Endothelial cell (in vitro differentiated cells): Measurements from ENCODE around the gene INPP5B. TPM values are rescaled to one million over a fixed set of nuclear protein-coding genes. Genes with fewer than 3 reads are reported as not detected.

ENCODE experiments used
- DNase-seq: peaks from one replicate; pipeline ENCODE4 v3.0.0; 2021; ENCODE audit warnings: low spot score
- H3K27ac Mint-ChIP-seq: one replicate; pipeline ENCODE4 v1.8.0; 2021; ENCODE audit warnings: mixed read lengths, inconsistent platforms; ENCODE audit not compliant: unreplicated experiment
- H3K27me3 Mint-ChIP-seq: one replicate; pipeline ENCODE4 v1.8.0; 2021; ENCODE audit warnings: mild to moderate bottlenecking, moderate library complexity, mixed read lengths, inconsistent platforms; ENCODE audit not compliant: unreplicated experiment
- H3K36me3 Mint-ChIP-seq: one replicate; pipeline ENCODE4 v1.8.0; 2021; ENCODE audit warnings: mild to moderate bottlenecking, low read depth, mixed read lengths, inconsistent platforms; ENCODE audit not compliant: unreplicated experiment
- H3K4me1 Mint-ChIP-seq: one replicate; pipeline ENCODE4 v1.8.0; 2021; ENCODE audit warnings: mild to moderate bottlenecking, mixed read lengths, inconsistent platforms; ENCODE audit not compliant: unreplicated experiment
- H3K4me3 Mint-ChIP-seq: one replicate; pipeline ENCODE4 v1.8.0; 2021; ENCODE audit warnings: mild to moderate bottlenecking, mixed read lengths, inconsistent platforms; ENCODE audit not compliant: unreplicated experiment
- H3K9me3 Mint-ChIP-seq: one replicate; pipeline ENCODE4 v1.8.0; 2021; ENCODE audit warnings: mixed read lengths, inconsistent platforms; ENCODE audit not compliant: unreplicated experiment
- total RNA-seq: library from RNA; stranded (reverse); fragmentation: NEBNext Ultra II Directional; extraction: Animal tissue kit (Norgen Biotek cat#: 25700); gene quantifications from one replicate; pipeline ENCODE4 v1.2.1, GENCODE V29; 2021; ENCODE audit not compliant: unreplicated experiment
- TF ChIP-seq, protein P1 (sequence below): fragments of 200-600 bp; sonication (generic); IDR thresholded peaks from one replicate; pipeline ENCODE4 v1.5.0; 2021; ENCODE audit warnings: antibody characterized with exemption; ENCODE audit not compliant: unreplicated experiment

INPP5B gene
- total RNA-seq, 1 donor from 2014 or later = 18.4 TPM

DNA sequence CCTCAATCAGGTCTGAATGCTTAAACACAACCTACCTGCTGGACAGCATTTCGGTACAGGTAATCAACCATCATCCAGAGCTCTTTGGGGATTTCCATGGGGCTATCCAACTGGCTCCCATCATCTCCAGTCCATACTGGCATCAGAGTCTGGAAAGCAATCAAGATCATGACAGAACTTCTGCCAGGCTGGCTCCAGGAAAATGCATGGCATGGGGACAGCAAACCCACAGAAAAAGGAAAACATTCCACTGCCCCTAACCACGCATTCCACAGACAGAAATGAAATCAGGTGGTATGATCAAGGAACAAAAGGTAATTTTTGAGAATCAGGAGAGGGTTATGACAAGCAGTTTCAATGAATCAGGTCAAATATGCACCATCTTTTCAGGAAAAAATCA is 78.4 kb downstream of the INPP5B start:
- Mint-ChIP-seq H3K4me3 (no peak overlapping the region), H3K27me3 (no peaks in the 10 kb centered on the region), H3K4me1 (no peaks in the 10 kb centered on the region), H3K27ac (no peak overlapping the region), H3K9me3 (no peaks in the 10 kb centered on the region), H3K36me3 (peaks cover 21% of the 10 kb centered on the region)
- TF ChIP-seq, protein P1, sequence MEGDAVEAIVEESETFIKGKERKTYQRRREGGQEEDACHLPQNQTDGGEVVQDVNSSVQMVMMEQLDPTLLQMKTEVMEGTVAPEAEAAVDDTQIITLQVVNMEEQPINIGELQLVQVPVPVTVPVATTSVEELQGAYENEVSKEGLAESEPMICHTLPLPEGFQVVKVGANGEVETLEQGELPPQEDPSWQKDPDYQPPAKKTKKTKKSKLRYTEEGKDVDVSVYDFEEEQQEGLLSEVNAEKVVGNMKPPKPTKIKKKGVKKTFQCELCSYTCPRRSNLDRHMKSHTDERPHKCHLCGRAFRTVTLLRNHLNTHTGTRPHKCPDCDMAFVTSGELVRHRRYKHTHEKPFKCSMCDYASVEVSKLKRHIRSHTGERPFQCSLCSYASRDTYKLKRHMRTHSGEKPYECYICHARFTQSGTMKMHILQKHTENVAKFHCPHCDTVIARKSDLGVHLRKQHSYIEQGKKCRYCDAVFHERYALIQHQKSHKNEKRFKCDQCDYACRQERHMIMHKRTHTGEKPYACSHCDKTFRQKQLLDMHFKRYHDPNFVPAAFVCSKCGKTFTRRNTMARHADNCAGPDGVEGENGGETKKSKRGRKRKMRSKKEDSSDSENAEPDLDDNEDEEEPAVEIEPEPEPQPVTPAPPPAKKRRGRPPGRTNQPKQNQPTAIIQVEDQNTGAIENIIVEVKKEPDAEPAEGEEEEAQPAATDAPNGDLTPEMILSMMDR = no peak
- DNase-seq = no peak

DNA sequence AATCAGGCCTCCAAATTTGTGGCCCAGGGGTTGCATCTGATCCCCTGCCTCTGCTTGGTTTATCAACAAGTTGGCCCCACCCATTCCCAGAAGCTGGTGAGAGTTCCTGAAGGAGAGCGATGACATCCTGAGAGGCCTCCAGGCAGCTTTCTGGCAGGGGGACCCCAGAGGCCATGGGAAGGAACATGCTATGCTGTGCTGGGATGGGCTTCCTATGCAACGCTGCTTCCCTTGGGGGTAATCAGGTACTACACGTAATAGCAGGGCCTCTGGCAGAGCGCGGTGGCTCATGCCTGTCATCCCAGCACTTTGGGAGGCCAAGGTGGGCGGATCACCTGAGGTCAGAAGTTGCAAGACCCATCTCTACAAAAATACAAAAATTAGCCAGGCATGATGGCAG is 79.1 kb downstream of the INPP5B start:
- Mint-ChIP-seq H3K9me3 (no peaks in the 10 kb centered on the region), H3K4me3 (no peak overlapping the region), H3K27me3 (no peaks in the 10 kb centered on the region), H3K4me1 (no peaks in the 10 kb centered on the region), H3K27ac (no peak overlapping the region), H3K36me3 (peaks cover 21% of the 10 kb centered on the region)
- TF ChIP-seq, protein P1 = no peak
- DNase-seq = no peak

DNA sequence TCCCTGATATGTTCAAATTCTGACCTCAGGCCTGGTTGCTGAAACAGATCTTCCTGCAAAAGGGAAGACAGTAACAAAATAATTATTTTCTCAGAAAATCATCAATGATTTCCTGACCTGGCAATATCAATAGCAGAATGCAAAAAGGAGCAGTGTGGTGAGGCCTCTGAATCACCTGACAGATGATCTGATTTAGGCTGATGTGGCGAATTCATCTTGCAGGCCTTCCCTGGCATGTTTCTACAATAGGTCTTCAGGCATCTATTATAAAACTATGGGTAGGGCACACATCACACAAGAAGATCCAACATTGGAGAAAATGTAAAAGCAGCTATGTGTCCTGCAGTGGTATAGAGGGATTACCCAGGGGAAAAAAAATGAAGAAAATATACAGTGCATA is 80.4 kb downstream of the INPP5B start:
- Mint-ChIP-seq H3K27ac (no peak overlapping the region), H3K36me3 (peaks cover 23% of the 10 kb centered on the region), H3K4me1 (no peaks in the 10 kb centered on the region), H3K9me3 (no peaks in the 10 kb centered on the region), H3K4me3 (peak overlapping the region; percentile 39), H3K27me3 (no peaks in the 10 kb centered on the region)
- DNase-seq = no peak
- TF ChIP-seq, protein P1 = no peak

DNA sequence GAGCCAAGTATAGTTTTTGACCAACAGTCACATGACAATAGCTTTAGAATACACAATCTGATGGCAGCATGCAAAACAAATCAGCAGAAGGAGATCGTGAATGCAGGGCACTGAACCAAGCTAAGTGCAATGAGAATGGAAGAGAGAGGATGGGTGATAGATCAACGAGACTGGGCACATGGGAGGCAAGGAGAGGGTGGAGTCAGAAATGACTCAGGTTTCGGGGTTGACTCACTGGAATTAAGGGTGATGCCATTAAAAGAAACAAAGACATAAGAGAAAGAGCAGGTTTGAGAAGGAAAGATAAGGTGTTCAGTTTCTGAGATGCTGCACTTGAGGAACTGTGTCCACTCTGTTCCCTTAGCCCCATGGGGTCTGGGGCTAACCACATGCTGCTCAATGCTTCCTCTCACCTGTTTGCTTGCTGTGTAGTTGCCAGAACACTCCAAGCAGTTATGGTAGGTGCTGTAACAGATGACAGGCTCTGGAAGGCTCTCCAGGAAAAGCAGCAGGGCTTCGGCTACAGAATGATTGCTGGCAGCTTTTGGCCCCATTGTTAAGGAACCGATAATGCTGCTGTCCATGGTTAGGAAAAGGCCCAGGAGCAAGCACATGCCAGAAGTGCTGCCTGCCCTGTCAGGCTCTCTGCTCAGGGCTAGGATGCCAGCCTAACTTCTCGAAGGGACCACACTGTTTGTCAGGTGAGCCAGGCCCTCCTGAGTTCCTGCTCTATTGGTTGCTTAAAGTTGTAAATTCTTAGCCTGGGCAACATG is 81.3 kb downstream of the INPP5B start:
- TF ChIP-seq, protein P1 = no peak
- Mint-ChIP-seq H3K9me3 (no peaks in the 10 kb centered on the region), H3K4me1 (no peaks in the 10 kb centered on the region), H3K36me3 (peaks cover 23% of the 10 kb centered on the region), H3K27ac (no peak overlapping the region), H3K4me3 (peak overlapping the region; percentile 21), H3K27me3 (no peaks in the 10 kb centered on the region)
- no peak for DNase-seq

DNA sequence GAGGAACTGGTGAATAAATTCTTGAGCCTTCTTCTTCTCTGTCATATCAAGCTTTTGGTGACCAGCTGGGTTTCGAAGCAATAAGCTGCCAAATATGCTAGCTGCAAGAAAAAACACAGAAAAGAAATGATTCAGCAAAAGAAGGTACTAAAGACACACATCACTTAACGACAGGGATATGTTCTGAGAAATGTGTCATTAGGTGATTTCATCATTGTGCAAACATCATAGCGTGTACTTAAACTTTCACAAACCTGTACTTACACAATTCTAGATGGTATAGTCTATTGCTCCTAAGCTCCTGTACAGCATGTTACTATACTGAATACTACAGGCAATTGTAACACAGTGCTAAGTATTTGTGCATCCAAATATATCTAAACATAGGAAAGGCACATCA is 84.5 kb downstream of the INPP5B start:
- Mint-ChIP-seq H3K27ac (no peak overlapping the region), H3K4me3 (no peak overlapping the region), H3K36me3 (peaks cover 24% of the 10 kb centered on the region), H3K4me1 (peaks cover 9% of the 10 kb centered on the region), H3K27me3 (peaks cover 5% of the 10 kb centered on the region), H3K9me3 (no peaks in the 10 kb centered on the region)
- TF ChIP-seq, protein P1 = no peak
- no peak for DNase-seq
